ENCODE results near the gene MCTP1.

- TF ChIP-seq POLR2A (IDR thresholded peaks at IDR 0.05; ENCODE audit: low read depth, low read length) = no peak
- TF ChIP-seq POLR2AphosphoS5 (IDR thresholded peaks at IDR 0.05; ENCODE audit: low read depth, low read length) = no peak
- no peak for TF ChIP-seq TAF1 (IDR thresholded peaks at IDR 0.05; ENCODE audit: borderline replicate concordance, low read depth, low read length)
Measured at GRCh38 chr5:94661086-94661485, 623.8 kb downstream of the MCTP1 start.
